A549 (cell line): ENCODE data around the gene KIFBP. TPM values are rescaled to one million over a fixed set of nuclear protein-coding genes. Genes with fewer than 3 reads are reported as not detected.

ENCODE experiments used
- ATAC-seq, 2 experiments: fragments of 200-7000 bp in 1 of 2; fragments of >200 bp in 1 of 2; cut with Nextera tagmentation in 1 of 2; cut with Tn5 transposase in 1 of 2; 3 replicates each; pipeline versions ENCODE4 v1.8.0 to v1.9.1; 2018 to 2020; ENCODE audit warnings: mild to moderate bottlenecking in 1 of 2, moderate library complexity in 1 of 2
- CTCF ChIA-PET: fragments of 300-600 bp; sonication (Branson Sonifier 250); formaldehyde crosslinking; extraction: SDS; loops from one replicate; lab custom pipeline; 2021; ENCODE audit warnings: antibody characterized with exemption, inconsistent platforms; lab: Yijun Ruan, JAX
- POLR2A ChIA-PET: fragments of 350-600 bp; formaldehyde crosslinking; extraction: SDS; loops from one replicate; lab custom pipeline; 2021; ENCODE audit warnings: antibody characterized with exemption, inconsistent platforms; lab: Yijun Ruan, JAX
- DNase-seq, 2 experiments: peaks; one replicate each; pipeline versions ENCODE4 v3.0.0 to v3.0.0-alpha.2; 2011 to 2016; ENCODE audit warnings: low read depth in 1 of 2, low spot score in 1 of 2
- FAIRE-seq: peaks from 2 replicates; lab custom pipeline; 2011; peaks lifted over from hg19 to GRCh38; lab: Jason Lieb, UNC
- H3K27ac ChIP-seq, 2 experiments: fragments of >200 bp; sonication (Bioruptor Twin); formaldehyde crosslinking; 3 replicates each; pipeline ENCODE4 v1.5.1; 2016 to 2017
- H3K4me1 ChIP-seq: fragments of >200 bp; sonication (Bioruptor Twin); formaldehyde crosslinking; 3 replicates; pipeline ENCODE4 v1.6.1; 2016
- H3K4me2 ChIP-seq: fragments of >200 bp; sonication (Bioruptor Twin); formaldehyde crosslinking; 3 replicates; pipeline ENCODE4 v1.6.1; 2016
- H3K4me3 ChIP-seq: fragments of >200 bp; sonication (Bioruptor Twin); formaldehyde crosslinking; 3 replicates; pipeline ENCODE4 v1.5.1; 2016
- H3K9me3 ChIP-seq: fragments of >200 bp; sonication (Bioruptor Twin); formaldehyde crosslinking; 3 replicates; pipeline ENCODE4 v1.6.1; 2016
- ATOH8 ChIP-seq: fragments of 250-450 bp; sonication (Bioruptor Pico); IDR thresholded peaks from 2 replicates; pipeline ENCODE4 v1.5.0; 2020; ENCODE audit warnings: low read depth, mild to moderate bottlenecking, moderate library complexity
- CEBPB ChIP-seq, 2 experiments: fragments of >200 bp in 1 of 2; sonication (Bioruptor Twin) in 1 of 2; formaldehyde crosslinking in 1 of 2; IDR thresholded peaks; 2 replicates each; pipeline ENCODE4 v1.6.1; 2012 to 2016
- EHF ChIP-seq: fragments of 250-450 bp; sonication (Bioruptor Pico); IDR thresholded peaks from 2 replicates; pipeline ENCODE4 v1.5.0; 2020; ENCODE audit warnings: mild to moderate bottlenecking
- ELK1 ChIP-seq: fragments of 150-350 bp; IDR thresholded peaks from 2 replicates; pipeline ENCODE4 v1.6.1; 2014; ENCODE audit warnings: low read depth, mild to moderate bottlenecking, low read length
- FOXS1 ChIP-seq: fragments of 250-450 bp; sonication (Bioruptor Pico); IDR thresholded peaks from 2 replicates; pipeline ENCODE4 v1.5.0; 2020; ENCODE audit warnings: mild to moderate bottlenecking, moderate library complexity
- GATA3 ChIP-seq: IDR thresholded peaks from 2 replicates; pipeline ENCODE4 v1.6.1; 2012; ENCODE audit warnings: borderline replicate concordance
- HOXA7 ChIP-seq: fragments of 250-450 bp; sonication (Bioruptor Pico); IDR thresholded peaks from 2 replicates; pipeline ENCODE4 v1.5.0; 2020; ENCODE audit warnings: mild to moderate bottlenecking, moderate library complexity
- JUN ChIP-seq, 2 experiments: fragments of >200 bp; sonication (Bioruptor Twin); formaldehyde crosslinking; IDR thresholded peaks; 2 replicates in 1 of 2; 3 replicates in 1 of 2; pipeline ENCODE4 v1.6.1; 2016 to 2017
- KDM5A ChIP-seq: fragments of 200-600 bp; sonication (generic); IDR thresholded peaks from 2 replicates; pipeline ENCODE4 v1.6.1; 2016; ENCODE audit warnings: antibody characterized with exemption, mild to moderate bottlenecking
- MAX ChIP-seq: IDR thresholded peaks from 2 replicates; pipeline ENCODE4 v1.6.1; 2012
- NPAS2 ChIP-seq: fragments of 250-450 bp; sonication (Bioruptor Pico); IDR thresholded peaks from 2 replicates; pipeline ENCODE4 v1.8.0; 2022; ENCODE audit warnings: mild to moderate bottlenecking, moderate library complexity, borderline replicate concordance
- NR3C1 ChIP-seq: fragments of >200 bp; sonication (Bioruptor Twin); formaldehyde crosslinking; IDR thresholded peaks from 3 replicates; pipeline ENCODE4 v1.6.1; 2017
- PBX3 ChIP-seq: IDR thresholded peaks from 2 replicates; pipeline ENCODE4 v1.6.1; 2012
- RARB ChIP-seq: fragments of 250-450 bp; sonication (Bioruptor Pico); IDR thresholded peaks from 2 replicates; pipeline ENCODE4 v1.8.0; 2021; ENCODE audit warnings: mild to moderate bottlenecking, moderate library complexity
- REST ChIP-seq: fragments of 200-600 bp; sonication (generic); IDR thresholded peaks from 2 replicates; pipeline ENCODE4 v1.6.1; 2016; ENCODE audit warnings: antibody characterized with exemption, mild to moderate bottlenecking, moderate library complexity
- USF2 ChIP-seq: fragments of 450-650 bp; IDR thresholded peaks from 2 replicates; pipeline ENCODE4 v1.6.1; 2014; ENCODE audit warnings: antibody characterized with exemption
- ZC3H11A ChIP-seq: fragments of 450-650 bp; IDR thresholded peaks from 2 replicates; pipeline ENCODE4 v1.6.1; 2014; ENCODE audit warnings: antibody characterized with exemption, mild to moderate bottlenecking
- WGBS: methylation state at CpG from one replicate; pipeline ENCODE4 v1.1.6; 2017; ENCODE audit errors: missing lambda C conversion rate; 5-methylcytosine and 5-hydroxymethylcytosine counted together
- polyA plus RNA-seq, 4 experiments: library from polyadenylated mRNA; depleted of rRNA in 3 of 4; stranded (reverse); fragments of >200 nt; fragmentation: RNase III in 1 of 4; extraction: RNeasy Plus Mini Kit Qiagen cat#74134 plus additional on column Dnase treatment in 1 of 4; gene quantifications; 2 replicates in 3 of 4; 3 replicates in 1 of 4; pipeline ENCODE4 v1.2.3, GENCODE V29; 2011 to 2017

Gene KIFBP
- polyA plus RNA-seq, 2 of the 4 experiments (the other 2 are of a cell fraction): 36.1 to 53.8 TPM

- ChIA-PET CTCF (interaction anchor here (0.6 to 5.5 kb wide), 7 partner anchors 12 to 403 kb away, joined by 3 to 22 read pairs (median 4); partner anchors contain the start of gene DDX21), POLR2A (no interaction called here)
- H3K27ac ChIP-seq: peak overlapping the region; percentile 87 to 95
- no peak for TF ChIP-seq NR3C1
- peaks cover 30% of the 10 kb centered on the region for H3K4me1 ChIP-seq
- H3K4me2 ChIP-seq: peak overlapping the region; percentile 89
- 20% methylated on average over 22 of the region's 22 CpGs for WGBS
- DNase-seq (no peak), FAIRE-seq (no peak), ATAC-seq (peak in 1 of 2 experiments; percentile 17; a peak in 2 of 6 replicates)
- H3K4me3 ChIP-seq: peak overlapping the region; percentile 94
- H3K9me3 ChIP-seq: no peaks in the 10 kb centered on the region
Observed at GRCh38 chr10:68989317-68989990, 851 bp downstream of the KIFBP start.

GRCh38 chr10:68992636-68993440 is 4.2 kb downstream of the KIFBP start:
- no peak for TF ChIP-seq ATOH8 (CRISPR knock-in tag)
- TF ChIP-seq JUN (IDR thresholded peaks at IDR 0.05): no peak
- no peak for TF ChIP-seq RARB (CRISPR knock-in tag)
- no peak for TF ChIP-seq NPAS2 (CRISPR knock-in tag)
- no peak for TF ChIP-seq REST
- TF ChIP-seq FOXS1 (CRISPR knock-in tag): no peak
- no peak for TF ChIP-seq EHF
- TF ChIP-seq CEBPB (IDR thresholded peaks at IDR 0.05): no peak
- no peak for TF ChIP-seq GATA3
- TF ChIP-seq ELK1: no peak
- no peak for TF ChIP-seq USF2
- TF ChIP-seq HOXA7 (CRISPR knock-in tag): no peak
- TF ChIP-seq KDM5A: no peak
- no peak for TF ChIP-seq PBX3
- no peak for TF ChIP-seq ZC3H11A
- no peak for TF ChIP-seq MAX
- ATAC-seq (no peak), DNase-seq (no peak), FAIRE-seq (no peak)
- no peaks in the 10 kb centered on the region for H3K9me3 ChIP-seq
- H3K4me2 ChIP-seq: peak overlapping the region; percentile 34
- POLR2A ChIA-PET: no interaction called here
- H3K4me1 ChIP-seq: peaks cover 32% of the 10 kb centered on the region
- CTCF ChIA-PET: interaction anchor here (0.6 to 5.5 kb wide), 3 partner anchors 13 to 230 kb away, joined by 3 to 22 read pairs (median 3); no protein-coding TSS in a partner anchor
- peak overlapping the region in 1 of 2 experiments; percentile 4; a peak in 2 of 6 replicates for H3K27ac ChIP-seq
- H3K4me3 ChIP-seq: no peak overlapping the region
- 77% methylated on average over 2 of the region's 2 CpGs for WGBS
